Heart left ventricle (tissue), 13 donors: Measurements from ENCODE around the gene CNIH3.

Experiments
- CTCF ChIP-seq, 12 donors: fragments of 200-600 bp; sonication (generic) in 4 of 12; IDR thresholded peaks; one replicate each; pipeline versions ENCODE4 v1.5.0 to v1.8.0; 2018 to 2022; ENCODE audit warnings: antibody characterized with exemption in 12 of 12, mild to moderate bottlenecking in 5 of 12
- POLR2A ChIP-seq, 2 donors: fragments of 450-650 bp; IDR thresholded peaks; one replicate each; pipeline ENCODE4 v1.6.1; 2017; ENCODE audit warnings: antibody characterized with exemption in 2 of 2, mild to moderate bottlenecking in 2 of 2, moderate library complexity in 2 of 2
- donor health status: ischemic (EF 13 %, LVEDD 7.1; RV severe dilation, severe dysfunction).
- donor health status: DM: no; HTN: yes; CAD: no.
- donor health status: DM: no; HTN: no; CAD: no.
- donor health status: ischemic (EF 25% LVEDD 6.9; RV normal size, moderate dysfunction).
- donor health status: ischemic (EF 25% LVEDD 5.7; RV mildly dilated, moderate dysfunction).
- donor health status: ischemic (EF 35%, LVEDD 5.7; RV mildly dilated, moderate dysfunction).
- donor health status: nonischemic (EF 11% LVEDD 7.7; RV severe dilation, severe dysfunction).
- donor health status: DM: yes; HTN: yes; CAD: no.
- donor health status: PGD.
- donor health status: ischemic (EF 29% LVEDD 5.4; RV normal size, mild dysfunction).
- donor health status: nonischemic (EF 23%, LVEDD 6.1; RV moderate dilation, normal function).

DNA sequence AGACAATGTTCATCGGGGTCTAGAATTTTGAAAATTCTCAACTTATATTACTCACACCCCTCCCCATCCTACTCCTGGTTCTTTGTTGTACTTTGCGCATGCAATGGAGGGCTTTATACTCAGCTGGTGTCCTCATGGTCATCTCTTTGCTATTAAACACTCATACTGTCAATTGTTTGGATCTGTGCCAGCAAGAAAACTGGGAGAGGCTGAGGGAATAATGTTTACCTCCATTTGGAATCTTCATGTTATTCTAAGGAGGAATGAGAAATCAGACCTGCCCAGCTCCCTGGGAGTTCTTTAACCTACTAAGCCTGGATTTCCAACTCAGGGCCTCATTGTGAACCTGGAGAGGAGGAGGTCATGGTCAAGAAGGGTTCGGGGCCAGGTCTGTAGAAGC is 169.5 kb downstream of the CNIH3 start:
- TF ChIP-seq POLR2A (IDR thresholded peaks at IDR 0.05), result no peak
- TF ChIP-seq CTCF (IDR thresholded peaks at IDR 0.05), result no peak
